ENCODE data around the gene ADCYAP1R1. TPM values are rescaled to one million over a fixed set of nuclear protein-coding genes. Genes with fewer than 3 reads are reported as not detected.

The ADCYAP1R1 gene
- total RNA-seq (2021; fragmentation: NEBNext Ultra II Directional; extraction: Animal tissue kit (Norgen Biotek cat#: 25700)), result under 1 TPM in 1 of 6 experiments, not detected in 5; 0.03 TPM
- long read RNA-seq, result 0 reads

DNA sequence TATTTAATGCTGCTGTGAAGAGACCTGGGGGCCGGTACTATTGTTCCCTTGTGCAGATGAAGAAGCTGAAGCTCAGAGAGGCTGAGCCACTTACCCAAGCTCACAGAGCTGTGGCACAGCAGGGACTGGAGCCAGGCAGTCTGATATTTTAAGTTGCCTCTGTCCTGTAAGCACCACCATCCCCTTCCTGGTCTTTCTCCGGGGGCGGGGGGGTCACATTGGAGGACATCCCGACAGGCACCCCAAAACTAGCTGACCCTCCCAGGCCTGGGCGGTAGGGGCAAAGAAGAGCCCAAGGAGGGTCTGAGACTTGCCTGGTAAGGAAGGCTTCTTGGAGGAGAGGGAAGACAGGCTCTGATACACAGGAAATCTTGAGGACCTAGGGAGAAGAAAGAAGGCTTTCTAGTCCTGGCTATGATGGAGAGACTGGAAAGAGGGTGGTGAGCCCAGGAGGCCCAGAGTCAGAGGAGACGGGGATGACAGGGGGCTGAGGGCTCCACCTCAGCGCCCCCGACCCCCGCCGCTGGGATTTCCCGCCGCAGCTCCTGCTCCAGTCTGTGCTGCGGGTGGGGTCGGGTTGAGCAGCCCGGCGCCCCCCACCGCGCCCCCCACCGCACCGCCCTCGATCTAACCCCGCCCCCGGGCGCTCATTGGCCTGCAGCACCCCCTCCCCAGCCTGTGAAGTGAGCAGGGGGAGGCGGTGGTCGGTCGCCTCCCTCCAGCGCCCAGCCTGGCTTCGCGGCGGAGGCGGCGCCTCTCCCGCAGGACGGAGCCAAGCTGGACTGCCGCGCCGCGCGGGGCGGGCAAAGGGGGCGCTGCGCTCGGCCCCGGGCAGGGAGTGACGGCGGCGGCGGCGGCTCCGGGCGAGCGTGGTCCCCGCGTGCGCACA lies at the start of gene ADCYAP1R1:
TSS of gene ADCYAP1R1 (plus strand) at position 711 of the 889 bp plus-strand sequence. CDS start 10,957 bp downstream, outside the sequence.
- no peak for DNase-seq
- TF ChIP-seq, protein P1, sequence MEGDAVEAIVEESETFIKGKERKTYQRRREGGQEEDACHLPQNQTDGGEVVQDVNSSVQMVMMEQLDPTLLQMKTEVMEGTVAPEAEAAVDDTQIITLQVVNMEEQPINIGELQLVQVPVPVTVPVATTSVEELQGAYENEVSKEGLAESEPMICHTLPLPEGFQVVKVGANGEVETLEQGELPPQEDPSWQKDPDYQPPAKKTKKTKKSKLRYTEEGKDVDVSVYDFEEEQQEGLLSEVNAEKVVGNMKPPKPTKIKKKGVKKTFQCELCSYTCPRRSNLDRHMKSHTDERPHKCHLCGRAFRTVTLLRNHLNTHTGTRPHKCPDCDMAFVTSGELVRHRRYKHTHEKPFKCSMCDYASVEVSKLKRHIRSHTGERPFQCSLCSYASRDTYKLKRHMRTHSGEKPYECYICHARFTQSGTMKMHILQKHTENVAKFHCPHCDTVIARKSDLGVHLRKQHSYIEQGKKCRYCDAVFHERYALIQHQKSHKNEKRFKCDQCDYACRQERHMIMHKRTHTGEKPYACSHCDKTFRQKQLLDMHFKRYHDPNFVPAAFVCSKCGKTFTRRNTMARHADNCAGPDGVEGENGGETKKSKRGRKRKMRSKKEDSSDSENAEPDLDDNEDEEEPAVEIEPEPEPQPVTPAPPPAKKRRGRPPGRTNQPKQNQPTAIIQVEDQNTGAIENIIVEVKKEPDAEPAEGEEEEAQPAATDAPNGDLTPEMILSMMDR (IDR thresholded peaks at IDR 0.05), result no peak
- no peaks in the 10 kb centered on the region for H3K4me1 Mint-ChIP-seq (ENCODE audit: low read depth)
- H3K27me3 Mint-ChIP-seq (ENCODE audit: insufficient read depth), result peaks cover 44% of the 10 kb centered on the region
- H3K36me3 Mint-ChIP-seq (ENCODE audit: low read depth), result no peaks in the 10 kb centered on the region
- no peak within 1 kb of the TSS for H3K27ac Mint-ChIP-seq
- no peaks in the 10 kb centered on the region for H3K9me3 Mint-ChIP-seq
- no peak within 1 kb of the TSS for H3K4me3 Mint-ChIP-seq

DNA sequence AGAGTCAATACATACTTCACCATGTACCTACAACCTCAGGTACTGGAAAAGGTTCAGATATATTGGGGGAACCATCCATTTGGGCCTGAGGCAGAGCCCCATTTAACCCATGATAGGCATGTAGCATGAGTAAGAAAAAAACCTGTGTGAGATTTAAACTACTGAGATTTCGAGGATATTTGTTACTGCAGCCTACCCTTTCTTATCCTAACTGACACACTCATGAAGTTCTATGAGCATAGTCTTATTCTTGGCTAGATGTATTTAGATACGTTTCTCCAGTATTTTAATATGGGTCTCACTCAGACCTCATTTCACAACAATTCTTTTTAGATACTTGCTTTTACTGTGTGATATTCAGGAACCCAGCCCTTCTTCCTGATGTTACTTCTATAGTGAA lies 49.0 kb upstream of the ADCYAP1R1 start:
- Mint-ChIP-seq H3K9me3 (no peaks in the 10 kb centered on the region), H3K27ac (no peak overlapping the region), H3K4me3 (no peak overlapping the region), H3K4me1 (ENCODE audit: low read depth) (peaks cover 11% of the 10 kb centered on the region), H3K36me3 (ENCODE audit: low read depth) (no peaks in the 10 kb centered on the region), H3K27me3 (ENCODE audit: insufficient read depth) (peaks cover 22% of the 10 kb centered on the region)
- DNase-seq, result no peak
- TF ChIP-seq, protein P1 (IDR thresholded peaks at IDR 0.05), result no peak

DNA sequence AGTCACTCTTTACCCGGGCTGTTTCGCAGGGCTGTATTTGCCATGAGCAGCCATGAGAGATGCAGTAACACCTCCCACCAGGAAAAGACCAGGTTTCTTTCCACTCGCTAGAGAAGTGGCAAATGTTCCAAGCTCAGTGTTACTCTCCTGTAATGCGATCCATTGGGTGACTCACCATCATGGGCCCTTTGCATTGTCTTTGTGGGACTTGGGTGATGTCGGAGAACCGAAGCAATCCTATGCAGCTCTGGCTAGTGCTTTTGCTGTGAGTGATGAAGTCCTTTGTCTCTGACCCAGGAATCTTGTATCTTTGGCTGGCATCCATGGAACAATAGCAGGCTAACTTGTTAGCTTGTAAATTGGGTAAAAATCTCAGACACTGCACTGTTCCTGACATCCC lies 48.4 kb upstream of the ADCYAP1R1 start:
- H3K27ac Mint-ChIP-seq, result no peak overlapping the region
- H3K9me3 Mint-ChIP-seq, result no peaks in the 10 kb centered on the region
- peaks cover 11% of the 10 kb centered on the region for H3K4me1 Mint-ChIP-seq (ENCODE audit: low read depth)
- H3K27me3 Mint-ChIP-seq (ENCODE audit: insufficient read depth), result peaks cover 22% of the 10 kb centered on the region
- H3K4me3 Mint-ChIP-seq, result no peak overlapping the region
- no peak for DNase-seq
- no peaks in the 10 kb centered on the region for H3K36me3 Mint-ChIP-seq (ENCODE audit: low read depth)
- TF ChIP-seq, protein P1 (IDR thresholded peaks at IDR 0.05), result no peak

DNA sequence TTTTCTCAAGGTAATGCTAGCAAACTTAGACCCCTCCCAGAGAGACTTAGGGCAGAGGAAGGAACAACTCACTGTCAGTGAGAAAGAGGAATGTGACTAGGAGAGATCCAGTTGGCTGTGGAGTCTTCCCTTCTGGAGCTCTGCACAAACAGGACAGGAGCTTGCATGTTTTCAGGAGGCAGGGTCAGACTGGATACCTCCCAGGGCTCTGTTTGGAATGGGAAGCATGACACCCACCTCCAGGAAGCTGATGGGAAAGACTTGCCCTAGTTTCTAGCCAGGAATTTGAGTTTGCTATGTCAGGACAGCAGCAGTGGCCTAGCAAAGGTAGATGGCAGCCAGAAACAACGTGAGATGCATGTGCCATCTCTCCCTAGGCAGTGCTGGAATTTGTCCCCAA lies 47.7 kb upstream of the ADCYAP1R1 start:
- TF ChIP-seq, protein P1 (IDR thresholded peaks at IDR 0.05), result no peak
- peaks cover 19% of the 10 kb centered on the region for H3K27me3 Mint-ChIP-seq (ENCODE audit: insufficient read depth)
- no peaks in the 10 kb centered on the region for H3K9me3 Mint-ChIP-seq
- no peak overlapping the region for H3K4me3 Mint-ChIP-seq
- H3K36me3 Mint-ChIP-seq (ENCODE audit: low read depth), result no peaks in the 10 kb centered on the region
- H3K4me1 Mint-ChIP-seq (ENCODE audit: low read depth), result peaks cover 11% of the 10 kb centered on the region
- H3K27ac Mint-ChIP-seq, result no peak overlapping the region
- DNase-seq, result no peak

DNA sequence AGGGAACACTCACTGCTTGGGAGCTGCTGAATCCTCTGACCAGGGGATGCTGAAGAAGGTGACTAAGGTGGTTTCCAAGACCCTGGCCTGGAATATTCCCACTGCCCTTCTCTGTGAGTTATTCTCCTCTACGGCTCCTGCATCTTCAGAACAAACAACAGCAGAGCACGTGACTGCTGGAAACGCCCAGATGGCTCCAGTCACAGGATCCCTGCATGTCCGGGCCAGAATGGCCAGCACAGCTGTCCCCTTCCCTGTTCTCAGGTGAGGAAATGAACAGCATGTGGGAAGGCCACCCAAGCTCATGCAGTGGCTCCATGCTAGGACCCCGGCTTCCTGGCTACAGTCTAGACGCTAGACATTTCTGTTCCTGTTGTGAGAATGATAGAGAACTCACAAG lies 45.3 kb upstream of the ADCYAP1R1 start:
- H3K36me3 Mint-ChIP-seq (ENCODE audit: low read depth), result no peaks in the 10 kb centered on the region
- H3K4me3 Mint-ChIP-seq, result no peak overlapping the region
- TF ChIP-seq, protein P1 (IDR thresholded peaks at IDR 0.05), result no peak
- H3K9me3 Mint-ChIP-seq, result peaks cover 7% of the 10 kb centered on the region
- no peak overlapping the region for H3K27ac Mint-ChIP-seq
- DNase-seq, result no peak
- H3K4me1 Mint-ChIP-seq (ENCODE audit: low read depth), result peaks cover 7% of the 10 kb centered on the region
- H3K27me3 Mint-ChIP-seq (ENCODE audit: insufficient read depth), result peaks cover 23% of the 10 kb centered on the region

Data from HFFc6 (cell line).